Measurements from ENCODE around the gene TFEC. TPM values are rescaled to one million over a fixed set of nuclear protein-coding genes. Genes with fewer than 3 reads are reported as not detected.

The TFEC gene
- total and polyA plus RNA-seq, 4 donors: 0.52 to 5.1 (median 2.4) TPM

GRCh38 chr7:115906731-115907130 lies 123.8 kb downstream of the TFEC start (continued):
- TF ChIP-seq ZBTB33 (IDR thresholded peaks at IDR 0.05) (no peak), EGR1 (IDR thresholded peaks at IDR 0.05; ENCODE audit: low read depth in 2 of 2) (no peak), ATF3 (IDR thresholded peaks at IDR 0.05) (no peak), JUND (IDR thresholded peaks at IDR 0.05) (no peak), HNF4A (conservative IDR thresholded peaks at IDR 0.05) (no peak)

- H3K9me3 ChIP-seq (ENCODE audit: control insufficient read depth in 4 of 4, low read length in 3 of 4): peaks cover 0 to 4% (median 0%) of the 10 kb centered on the region in 4 donors
- no peak overlapping the region for H3K9ac ChIP-seq (ENCODE audit: low read depth in 1 of 2, low read length in 2 of 2)
- 86% methylated on average over 3 of the region's 3 CpGs for WGBS
- no peak overlapping the region for H3K4me3 ChIP-seq (ENCODE audit: low read depth in 1 of 3, low read length in 3 of 3)
- H3K27me3 ChIP-seq (ENCODE audit: control insufficient read depth in 4 of 4, insufficient read depth in 4 of 4, low read length in 3 of 4): no peaks in the 10 kb centered on the region
- no peaks in the 10 kb centered on the region for H3K4me1 ChIP-seq (ENCODE audit: control insufficient read depth in 4 of 4, insufficient read depth in 4 of 4, low read length in 3 of 4)
- TF ChIP-seq FOXA1 (IDR thresholded peaks at IDR 0.05): no peak
- TF ChIP-seq SP1 (IDR thresholded peaks at IDR 0.05): no peak
- TF ChIP-seq EGR1 (IDR thresholded peaks at IDR 0.05; ENCODE audit: low read depth in 2 of 2): no peak
- TF ChIP-seq JUND (IDR thresholded peaks at IDR 0.05): no peak
- no peak for TF ChIP-seq HNF4G (IDR thresholded peaks at IDR 0.05)
- no peak for TF ChIP-seq TAF1 (conservative IDR thresholded peaks at IDR 0.05)
- no peak for TF ChIP-seq RAD21 (IDR thresholded peaks at IDR 0.05)
- TF ChIP-seq MAX (IDR thresholded peaks at IDR 0.05): no peak
- TF ChIP-seq CTCF (IDR thresholded peaks at IDR 0.05; ENCODE audit: low read depth, low read length, missing input control): no peak
- no peak for TF ChIP-seq REST (IDR thresholded peaks at IDR 0.05)
- no peak for TF ChIP-seq HNF4A (conservative IDR thresholded peaks at IDR 0.05)
- DNase-seq (ENCODE audit: low spot score): no peak
- no peak overlapping the region for H3K27ac ChIP-seq (ENCODE audit: low read depth in 1 of 2, low read length in 2 of 2)
- no peaks in the 10 kb centered on the region for H3K36me3 ChIP-seq (ENCODE audit: control insufficient read depth in 4 of 4, insufficient read depth in 3 of 4, low read depth in 1 of 4, low read length in 3 of 4)
Measured at GRCh38 chr7:115889669-115889984, 140.9 kb downstream of the TFEC start.

All from liver (tissue), 9 donors.